ENCODE results near the gene IGFALS.

IGFALS gene

DNA sequence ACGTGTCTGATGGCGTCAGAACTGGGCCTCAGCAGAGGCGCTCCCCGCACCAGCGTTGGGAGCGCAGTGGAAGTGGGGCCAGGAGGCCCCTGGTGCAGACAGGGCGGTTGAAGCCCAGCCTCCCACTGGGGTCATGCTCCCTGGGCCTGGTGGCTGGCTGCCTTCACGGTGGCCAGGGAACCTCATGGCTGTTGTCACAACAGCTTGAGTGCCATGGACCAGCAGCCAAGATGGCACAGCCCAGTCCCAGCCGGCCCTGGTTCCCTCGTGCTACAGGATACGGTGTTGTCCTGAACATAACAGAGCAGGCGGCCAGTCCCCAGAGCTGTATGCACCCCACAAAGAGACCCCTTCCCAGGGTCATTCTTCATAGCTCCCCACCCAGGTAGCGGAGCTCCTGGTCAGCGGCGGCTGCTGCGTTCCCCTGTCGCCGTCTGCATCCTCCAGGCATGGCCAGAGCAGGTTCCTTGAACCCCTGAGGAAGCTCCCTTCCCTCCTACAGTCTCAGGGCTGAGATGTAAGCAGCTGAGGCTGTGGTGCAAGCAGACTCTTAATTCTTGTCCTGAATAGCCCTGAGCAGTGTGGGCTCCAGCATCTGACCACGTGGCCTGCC is 51.8 kb downstream of the IGFALS start:
- no peak for DNase-seq

- DNase-seq, result no peak
Observed at GRCh38 chr16:1740781-1741490, 52.6 kb downstream of the IGFALS start.

Data from Kasumi-1 (cell line).